ENCODE data around the gene CAV3. TPM values are rescaled to one million over a fixed set of nuclear protein-coding genes. Genes with fewer than 3 reads are reported as not detected.

The CAV3 gene
- not detected in 5 replicates for total RNA-seq (2022; extraction: Qiagen RNA extraction; ENCODE audit: low read depth)

DNA sequence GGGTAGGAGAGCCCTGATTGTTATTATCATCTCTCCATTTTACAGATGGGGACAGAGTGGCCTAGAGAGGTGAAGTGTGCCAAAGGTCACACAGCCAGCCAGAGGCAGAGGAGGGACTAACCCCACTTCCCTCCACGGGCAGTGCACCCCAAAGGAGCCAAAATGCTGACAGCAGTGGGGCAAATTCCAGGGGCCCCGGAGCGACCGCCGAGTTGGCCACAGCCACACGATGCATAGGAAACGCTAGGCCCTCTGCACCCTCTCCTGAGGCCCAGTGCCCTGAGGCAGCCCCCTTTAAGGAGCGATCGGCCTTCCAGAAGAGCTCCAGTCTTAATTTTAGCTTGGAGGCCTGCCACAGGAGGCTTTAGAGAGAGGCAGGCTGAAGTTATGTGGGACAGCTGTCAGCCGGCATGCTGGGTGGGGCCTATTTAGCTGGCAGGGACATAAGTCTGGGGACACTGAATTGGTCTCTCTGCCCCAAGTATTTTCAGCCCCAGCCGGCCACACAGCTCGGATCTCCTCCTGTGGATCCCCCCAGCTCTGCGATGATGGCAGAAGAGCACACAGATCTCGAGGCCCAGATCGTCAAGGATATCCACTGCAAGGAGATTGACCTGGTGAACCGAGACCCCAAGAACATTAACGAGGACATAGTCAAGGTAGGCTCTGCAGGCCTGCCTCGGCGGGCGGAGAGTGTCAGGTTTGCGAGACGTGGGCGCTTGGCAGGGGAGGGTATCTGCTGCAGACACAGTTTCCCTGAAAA lies at the start of gene CAV3:
Gene CAV3 (plus strand): TSS at position 471 of the 763 bp plus-strand sequence. CDS start 75 bp downstream, at position 546.

DNA sequence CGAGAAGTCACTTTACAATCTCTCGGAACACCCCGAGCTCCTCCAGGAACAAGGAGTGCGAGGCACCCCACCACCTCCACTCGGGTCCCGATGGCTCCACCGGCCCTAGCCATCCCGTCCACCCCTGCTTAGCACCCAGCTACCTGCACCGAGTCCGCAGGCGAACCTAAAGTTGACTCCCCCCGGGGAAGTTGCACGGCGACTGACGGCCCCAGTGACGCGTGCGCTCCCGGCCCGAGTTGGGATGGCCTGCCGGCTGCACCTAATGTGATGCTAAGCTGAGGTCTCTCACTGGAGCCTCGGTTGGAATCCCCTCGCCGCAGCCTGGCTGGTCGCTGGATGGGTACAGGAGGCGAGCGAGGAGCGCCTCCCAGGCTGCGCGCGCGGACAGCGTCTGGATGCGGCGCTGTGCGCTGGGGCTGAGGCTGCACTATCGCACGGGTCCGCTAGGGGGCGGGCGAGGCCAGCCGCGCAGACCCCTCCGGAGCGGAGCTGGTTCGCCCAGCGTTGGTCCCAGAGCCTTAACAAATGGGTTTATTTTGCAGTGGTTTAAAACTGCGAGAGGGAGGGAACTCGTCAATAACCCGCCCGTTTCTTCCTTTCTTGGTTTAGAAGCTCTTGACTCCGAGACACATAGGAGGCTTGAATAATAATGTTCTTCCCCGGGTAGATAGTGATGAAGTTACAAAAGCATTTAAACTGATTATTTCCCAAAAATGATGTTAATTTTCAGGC lies 35.7 kb downstream of the CAV3 start, which contains the start of gene OXTR:
Gene OXTR (minus strand): TSS at position 526 of the 735 bp plus-strand sequence. CDS start 1,426 bp downstream, outside the sequence.

Other genes with a start within 250 kb of the CAV3 start
- gene LMCD1, start 232.0 kb upstream of the CAV3 start, total RNA-seq (2022; extraction: Qiagen RNA extraction; ENCODE audit: low read depth), result 75.6 to 119 TPM (median 81.9 TPM) in 5 replicates
- 0.47 to 1.0 TPM (median 0.90 TPM) in 5 replicates for gene SSUH2, start 89.0 kb upstream of the CAV3 start, total RNA-seq (2022; extraction: Qiagen RNA extraction; ENCODE audit: low read depth)
- gene OXTR, start 35.8 kb downstream of the CAV3 start, total RNA-seq (2022; extraction: Qiagen RNA extraction; ENCODE audit: low read depth), result 7.8 to 11.7 TPM (median 10.2 TPM) in 5 replicates
- gene RAD18, start 229.7 kb downstream of the CAV3 start, total RNA-seq (2022; extraction: Qiagen RNA extraction; ENCODE audit: low read depth), result 12.9 to 19.3 TPM (median 15.6 TPM) in 5 replicates

Measured in A549 treated with DMSO at 1 μM for 4 hours (cell line).